Smooth muscle cell of the brain vasculature (primary cell): ENCODE results near the gene LHX4.
A peak's percentile ranks its signal among the peaks of the same experiment; 100 is the strongest.

Experiments
- DNase-seq: peaks from one replicate; pipeline ENCODE4 v3.0.0-alpha.2; 2012; ENCODE audit warnings: low read depth, low spot score

The LHX4 gene

GRCh38 chr1:180271272-180272255, 41.5 kb downstream of the LHX4 start:
- DNase-seq: no peak

GRCh38 chr1:180272395-180272794, 42.3 kb downstream of the LHX4 start:
- no peak for DNase-seq

- DNase-seq: no peak
Observed at GRCh38 chr1:180273066-180273465, 43.0 kb downstream of the LHX4 start.

GRCh38 chr1:180274221-180274620, 44.2 kb downstream of the LHX4 start:
- no peak for DNase-seq

- no peak for DNase-seq
Observed at GRCh38 chr1:180275726-180276125, 45.7 kb downstream of the LHX4 start.

- DNase-seq: no peak
Observed at GRCh38 chr1:180277476-180278193, 47.6 kb downstream of the LHX4 start.

GRCh38 chr1:180278194-180278515, 48.1 kb downstream of the LHX4 start:
- no peak for DNase-seq

GRCh38 chr1:180278596-180279395, 48.7 kb downstream of the LHX4 start:
- no peak for DNase-seq

GRCh38 chr1:180279651-180280050, 49.6 kb downstream of the LHX4 start:
- DNase-seq: no peak

- DNase-seq: no peak
Observed at GRCh38 chr1:180280617-180281016, 50.6 kb downstream of the LHX4 start.

- DNase-seq: no peak
Observed at GRCh38 chr1:180281490-180281889, 51.4 kb downstream of the LHX4 start.

- no peak for DNase-seq
Observed at GRCh38 chr1:180282401-180283044, 52.5 kb downstream of the LHX4 start.

GRCh38 chr1:180283098-180283497, 53.0 kb downstream of the LHX4 start:
- no peak for DNase-seq

GRCh38 chr1:180286417-180286816, 56.4 kb downstream of the LHX4 start:
- no peak for DNase-seq

- DNase-seq: no peak
Observed at GRCh38 chr1:180287988-180288705, 58.1 kb downstream of the LHX4 start.

GRCh38 chr1:180288940-180289339, 58.9 kb downstream of the LHX4 start:
- no peak for DNase-seq

GRCh38 chr1:180290265-180291001, 60.4 kb downstream of the LHX4 start:
- DNase-seq: no peak

GRCh38 chr1:180291004-180291403, 60.9 kb downstream of the LHX4 start:
- peak; percentile 23 for DNase-seq

- DNase-seq: no peak
Observed at GRCh38 chr1:180294711-180295110, 64.6 kb downstream of the LHX4 start.

- DNase-seq: no peak
Observed at GRCh38 chr1:180295999-180296398, 65.9 kb downstream of the LHX4 start.
